T-helper 2 cell treated with Interferon-gamma antibody and Interleukin-4, amounts not matched to agents 5 μg/mL and 100 μg/mL, for 36 hours (primary cell): ENCODE measurements around the gene TAS1R1.

Source experiments
- DNase-seq: peaks from one replicate; pipeline ENCODE4 v3.0.0; 2021; ENCODE audit warnings: low spot score
- H3K27ac Mint-ChIP-seq: one replicate; pipeline ENCODE4 v1.8.0; 2021; ENCODE audit warnings: mild to moderate bottlenecking, mixed read lengths
- H3K27me3 Mint-ChIP-seq: one replicate; pipeline ENCODE4 v1.8.0; 2021; ENCODE audit warnings: low read depth, mixed read lengths
- H3K36me3 Mint-ChIP-seq: one replicate; pipeline ENCODE4 v1.8.0; 2021; ENCODE audit warnings: low read depth, mixed read lengths
- H3K4me1 Mint-ChIP-seq: one replicate; pipeline ENCODE4 v1.8.0; 2021; ENCODE audit warnings: low read depth, mixed read lengths
- H3K4me3 Mint-ChIP-seq: one replicate; pipeline ENCODE4 v1.8.0; 2022; ENCODE audit warnings: mild to moderate bottlenecking, moderate library complexity, mixed read lengths
- H3K9me3 Mint-ChIP-seq: one replicate; pipeline ENCODE4 v1.8.0; 2021; ENCODE audit warnings: mixed read lengths

TAS1R1 gene

GRCh38 chr1:6554907-6555778 lies at the start of gene TAS1R1:
TAS1R1 (plus strand) TSS chr1:6555307; CDS start chr1:6555374, 67 bp downstream.
- peak within 1 kb of the TSS; percentile 3 for H3K27ac Mint-ChIP-seq
- H3K4me3 Mint-ChIP-seq, result peak within 1 kb of the TSS; percentile 73
- no peaks in the 10 kb centered on the region for H3K9me3 Mint-ChIP-seq

DNA sequence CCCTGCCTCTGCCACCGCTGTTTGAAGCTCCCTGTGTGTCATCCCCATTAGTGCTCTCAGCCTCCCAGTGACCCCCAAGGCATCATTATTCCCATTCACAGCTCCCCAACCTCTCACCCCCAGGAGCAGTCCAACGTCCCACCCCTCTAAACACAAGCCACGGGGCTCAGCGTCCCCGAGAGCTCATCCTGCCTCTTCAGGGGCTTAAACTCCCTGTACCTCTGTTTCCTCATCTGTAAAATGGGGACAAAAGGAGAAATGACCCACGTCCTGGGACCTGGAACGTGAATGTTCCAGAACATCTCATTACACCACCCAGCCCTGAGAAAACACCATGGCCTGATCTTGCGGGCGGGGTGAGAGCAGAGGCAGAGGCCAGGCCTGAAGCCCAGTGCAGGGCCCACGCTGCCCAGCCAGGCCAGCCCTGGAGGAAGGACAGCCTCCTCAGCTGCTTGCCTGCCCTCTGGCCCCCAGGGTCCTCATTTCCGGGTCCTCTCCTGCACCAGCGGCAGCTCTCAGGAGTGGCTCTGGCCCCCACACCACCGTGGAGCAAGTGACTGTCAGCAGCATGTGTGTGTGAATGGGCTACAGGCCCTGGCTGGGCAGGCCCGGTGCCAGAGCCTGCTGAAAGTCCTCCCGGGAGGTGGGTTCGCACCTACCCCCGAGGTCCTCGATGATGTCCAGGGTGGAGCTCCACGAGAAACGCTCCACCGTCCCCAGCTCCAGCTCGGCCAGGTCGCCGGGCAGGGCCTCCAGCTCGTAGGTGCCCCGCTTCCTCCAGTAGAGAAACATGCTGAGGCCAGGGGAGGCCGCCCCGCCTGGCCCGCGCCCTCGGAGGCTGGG lies 49.5 kb upstream of the TAS1R1 start:
- Mint-ChIP-seq H3K4me3 (no peak overlapping the region), H3K4me1 (no peaks in the 10 kb centered on the region), H3K27me3 (no peaks in the 10 kb centered on the region), H3K27ac (no peak overlapping the region), H3K36me3 (no peaks in the 10 kb centered on the region), H3K9me3 (no peaks in the 10 kb centered on the region)
- no peak for DNase-seq

More at GRCh38 chr1:6554907-6555778, at the start of gene TAS1R1:
- H3K27me3 Mint-ChIP-seq, result no peaks in the 10 kb centered on the region
- H3K36me3 Mint-ChIP-seq, result peaks cover 6% of the 10 kb centered on the region
- no peak for DNase-seq
- peaks cover 11% of the 10 kb centered on the region for H3K4me1 Mint-ChIP-seq

DNA sequence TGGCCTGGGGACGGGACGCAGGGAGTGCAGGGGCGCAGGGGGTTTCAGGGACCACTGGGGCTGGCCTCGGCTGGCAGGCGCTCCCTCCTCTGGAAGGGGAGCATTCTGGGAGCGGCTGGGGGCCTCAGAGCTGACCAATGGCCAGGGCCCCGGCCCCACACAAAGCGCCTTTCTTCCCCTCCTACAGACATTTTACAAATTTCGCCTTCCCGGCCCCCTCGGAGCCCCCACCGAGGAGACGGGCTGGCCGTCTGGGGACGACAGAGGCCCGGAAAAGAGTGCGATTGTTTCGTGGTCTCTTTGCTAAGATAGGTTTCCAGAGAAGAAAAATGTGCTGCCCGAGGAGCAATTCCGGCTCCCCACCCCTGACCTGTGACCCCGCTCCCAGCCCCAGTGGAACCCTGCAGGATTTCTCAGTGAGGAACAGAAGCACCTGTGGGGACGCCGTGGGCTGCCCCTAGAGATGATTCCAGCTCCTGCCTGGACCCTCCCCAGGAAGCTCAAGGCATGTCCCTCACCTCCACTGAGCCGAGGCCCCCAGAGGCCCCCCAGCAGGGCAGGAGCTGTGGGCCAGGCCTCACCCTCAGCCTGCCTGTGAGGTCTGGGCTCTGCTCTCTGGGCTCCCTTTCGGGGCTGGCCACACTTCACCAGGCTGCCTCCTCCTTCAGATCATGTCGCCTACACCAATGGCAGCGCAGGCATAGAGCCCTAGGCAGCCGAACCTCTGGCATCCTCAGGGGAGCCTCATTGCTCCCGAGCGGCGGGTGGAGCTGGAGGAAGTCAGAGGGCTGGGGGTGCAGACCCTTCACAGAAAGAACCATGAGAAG lies 48.7 kb upstream of the TAS1R1 start:
- Mint-ChIP-seq H3K4me1 (no peaks in the 10 kb centered on the region), H3K27me3 (no peaks in the 10 kb centered on the region), H3K36me3 (no peaks in the 10 kb centered on the region), H3K9me3 (no peaks in the 10 kb centered on the region), H3K4me3 (no peak overlapping the region), H3K27ac (no peak overlapping the region)
- DNase-seq, result no peak

- H3K9me3 Mint-ChIP-seq, result no peaks in the 10 kb centered on the region
- H3K27me3 Mint-ChIP-seq, result no peaks in the 10 kb centered on the region
- no peaks in the 10 kb centered on the region for H3K4me1 Mint-ChIP-seq
- H3K27ac Mint-ChIP-seq, result no peak overlapping the region
- no peaks in the 10 kb centered on the region for H3K36me3 Mint-ChIP-seq
- H3K4me3 Mint-ChIP-seq, result no peak overlapping the region
- DNase-seq, result no peak
These were observed 48.1 kb upstream of the TAS1R1 start for GRCh38 chr1:6507037-6507428.

DNA sequence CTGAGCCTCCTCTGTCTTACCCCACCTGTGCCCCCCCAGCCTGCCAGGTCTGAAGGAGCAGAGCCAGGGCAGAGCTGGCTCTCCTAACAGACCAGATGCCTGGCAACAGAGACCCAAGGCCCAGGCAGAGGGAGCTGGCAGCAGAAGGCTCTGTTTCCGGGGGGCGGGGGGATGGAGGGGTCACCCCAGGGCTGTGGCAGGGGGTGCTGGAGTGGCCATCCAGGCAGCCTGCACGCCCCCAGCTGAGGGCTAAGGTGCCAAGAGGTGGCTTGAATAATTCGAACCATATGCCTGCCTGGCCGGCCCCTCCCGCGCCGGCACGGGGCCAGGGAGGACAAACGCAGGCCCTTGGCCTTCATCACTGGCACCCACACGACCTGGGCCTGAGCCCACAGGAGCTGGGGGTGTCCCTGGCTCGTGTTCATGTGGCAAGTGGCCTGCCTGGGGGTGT lies 47.6 kb upstream of the TAS1R1 start:
- H3K27ac Mint-ChIP-seq, result no peak overlapping the region

GRCh38 chr1:6508154-6508815 lies 46.8 kb upstream of the TAS1R1 start:
- Mint-ChIP-seq H3K4me3 (no peak overlapping the region), H3K36me3 (no peaks in the 10 kb centered on the region)
- DNase-seq, result no peak

More for the DNA sequence above, 47.6 kb upstream of the TAS1R1 start:
- no peaks in the 10 kb centered on the region for H3K9me3 Mint-ChIP-seq
- no peak for DNase-seq
- no peaks in the 10 kb centered on the region for H3K27me3 Mint-ChIP-seq
- H3K4me1 Mint-ChIP-seq, result no peaks in the 10 kb centered on the region
- no peak overlapping the region for H3K4me3 Mint-ChIP-seq
- no peaks in the 10 kb centered on the region for H3K36me3 Mint-ChIP-seq

DNA sequence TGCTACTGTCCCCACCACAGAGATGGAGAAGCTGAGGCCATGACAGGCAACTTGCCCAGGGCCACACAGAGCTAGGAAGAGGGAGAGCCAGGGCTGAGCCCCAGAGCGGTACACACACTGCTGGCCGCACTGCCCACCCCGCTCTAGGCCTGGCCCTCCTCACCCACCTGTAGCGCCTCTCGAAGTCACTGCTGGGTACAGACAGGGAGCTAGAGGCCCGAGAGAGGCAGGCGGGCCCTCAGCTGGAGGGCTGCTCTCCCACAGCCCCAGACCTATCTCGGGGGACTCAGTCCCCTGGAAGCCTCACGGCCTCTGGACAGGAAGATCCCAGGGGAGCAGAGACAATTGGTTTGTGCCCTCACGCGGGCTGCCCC lies 46.3 kb upstream of the TAS1R1 start:
- Mint-ChIP-seq H3K27me3 (no peaks in the 10 kb centered on the region), H3K4me1 (no peaks in the 10 kb centered on the region), H3K27ac (no peak overlapping the region), H3K9me3 (no peaks in the 10 kb centered on the region), H3K4me3 (no peak overlapping the region), H3K36me3 (no peaks in the 10 kb centered on the region)
- DNase-seq, result no peak

More at GRCh38 chr1:6508154-6508815, 46.8 kb upstream of the TAS1R1 start:
- Mint-ChIP-seq H3K9me3 (no peaks in the 10 kb centered on the region), H3K27ac (no peak overlapping the region), H3K27me3 (no peaks in the 10 kb centered on the region), H3K4me1 (no peaks in the 10 kb centered on the region)

DNA sequence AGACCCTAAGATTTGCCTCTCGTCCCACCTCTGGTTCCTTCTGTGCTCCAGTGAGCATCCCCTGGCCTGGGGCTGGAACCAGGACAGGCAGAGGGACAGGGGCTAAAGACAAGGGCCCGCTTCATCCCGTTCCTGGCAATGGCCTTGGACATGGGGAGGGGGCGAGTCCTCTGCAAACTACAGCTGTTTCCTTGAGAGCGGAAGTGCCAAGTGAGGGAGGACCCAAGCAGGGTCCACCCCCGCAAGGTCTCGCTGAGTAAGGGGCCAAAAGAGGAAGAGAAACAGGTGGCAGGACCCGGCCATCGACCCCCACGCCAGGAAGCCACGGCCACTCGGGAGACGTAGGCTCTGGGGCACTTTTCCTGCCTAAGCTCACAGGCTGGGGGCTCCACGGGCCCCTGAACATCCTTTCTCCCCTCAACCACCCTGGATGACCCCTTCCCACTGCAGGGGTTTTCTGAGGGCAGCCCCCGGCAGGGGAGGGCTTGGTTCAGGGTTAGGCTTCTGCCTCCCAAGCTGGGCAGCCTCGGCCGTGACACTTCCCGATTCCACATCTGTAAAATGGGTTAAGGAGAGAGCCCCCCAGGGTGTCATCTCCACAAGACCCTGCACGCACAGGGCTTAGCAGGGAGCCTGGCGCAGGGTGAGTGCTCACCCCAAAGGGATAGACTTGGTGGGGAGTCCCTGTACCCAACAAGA lies 45.7 kb upstream of the TAS1R1 start:
- no peak for DNase-seq
- no peak overlapping the region for H3K27ac Mint-ChIP-seq
- no peaks in the 10 kb centered on the region for H3K36me3 Mint-ChIP-seq
- H3K4me3 Mint-ChIP-seq, result no peak overlapping the region
- no peaks in the 10 kb centered on the region for H3K9me3 Mint-ChIP-seq
- H3K4me1 Mint-ChIP-seq, result no peaks in the 10 kb centered on the region
- H3K27me3 Mint-ChIP-seq, result no peaks in the 10 kb centered on the region

GRCh38 chr1:6509919-6510291 lies 45.2 kb upstream of the TAS1R1 start:
- DNase-seq, result no peak
- H3K4me3 Mint-ChIP-seq, result no peak overlapping the region
- no peaks in the 10 kb centered on the region for H3K4me1 Mint-ChIP-seq
- no peaks in the 10 kb centered on the region for H3K36me3 Mint-ChIP-seq
- no peak overlapping the region for H3K27ac Mint-ChIP-seq
- H3K9me3 Mint-ChIP-seq, result no peaks in the 10 kb centered on the region
- H3K27me3 Mint-ChIP-seq, result no peaks in the 10 kb centered on the region

- Mint-ChIP-seq H3K27me3 (no peaks in the 10 kb centered on the region), H3K4me1 (no peaks in the 10 kb centered on the region), H3K27ac (no peak overlapping the region), H3K4me3 (no peak overlapping the region), H3K9me3 (no peaks in the 10 kb centered on the region), H3K36me3 (no peaks in the 10 kb centered on the region)
- DNase-seq, result no peak
These were observed 44.6 kb upstream of the TAS1R1 start for GRCh38 chr1:6510493-6510892.

DNA sequence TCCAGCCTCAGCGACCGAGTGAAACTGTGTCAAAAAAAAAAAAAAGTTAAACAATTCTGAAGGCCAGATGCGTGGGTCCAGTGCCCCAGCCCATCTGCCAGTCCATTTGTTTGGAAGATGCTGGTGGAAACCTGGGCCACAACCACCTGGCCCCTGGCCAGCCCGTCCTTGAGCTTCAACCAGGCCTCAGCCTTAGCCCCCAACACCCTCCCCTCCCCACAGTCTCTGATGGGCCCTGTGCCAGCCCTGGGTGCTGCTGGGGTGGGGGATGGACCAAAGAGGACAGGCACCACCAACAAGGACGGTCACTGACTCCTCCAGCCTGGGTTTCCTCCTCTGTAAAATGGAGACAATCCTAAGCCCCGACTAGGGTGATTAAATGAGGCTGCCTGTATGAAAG lies 44.1 kb upstream of the TAS1R1 start:
- H3K27me3 Mint-ChIP-seq, result no peaks in the 10 kb centered on the region
- H3K27ac Mint-ChIP-seq, result no peak overlapping the region
- no peak for DNase-seq
- H3K36me3 Mint-ChIP-seq, result no peaks in the 10 kb centered on the region
- H3K4me3 Mint-ChIP-seq, result no peak overlapping the region
- H3K4me1 Mint-ChIP-seq, result no peaks in the 10 kb centered on the region
- H3K9me3 Mint-ChIP-seq, result no peaks in the 10 kb centered on the region

- H3K27me3 Mint-ChIP-seq, result no peaks in the 10 kb centered on the region
- H3K27ac Mint-ChIP-seq, result no peak overlapping the region
- no peak overlapping the region for H3K4me3 Mint-ChIP-seq
- DNase-seq, result no peak
- no peaks in the 10 kb centered on the region for H3K9me3 Mint-ChIP-seq
- H3K36me3 Mint-ChIP-seq, result no peaks in the 10 kb centered on the region
- no peaks in the 10 kb centered on the region for H3K4me1 Mint-ChIP-seq
These were observed 43.4 kb upstream of the TAS1R1 start for GRCh38 chr1:6511561-6512244.
